ENCODE data around the gene MEF2D. TPM values are rescaled to one million over a fixed set of nuclear protein-coding genes. Genes with fewer than 3 reads are reported as not detected.

Gene MEF2D
- total RNA-seq, 1 donor from 2014 or later: 10.6 TPM

GRCh38 chr1:156489935-156490293, 10.7 kb downstream of the MEF2D start:
- DNase-seq (ENCODE audit: low read depth): no peak
- TF ChIP-seq, protein P1, sequence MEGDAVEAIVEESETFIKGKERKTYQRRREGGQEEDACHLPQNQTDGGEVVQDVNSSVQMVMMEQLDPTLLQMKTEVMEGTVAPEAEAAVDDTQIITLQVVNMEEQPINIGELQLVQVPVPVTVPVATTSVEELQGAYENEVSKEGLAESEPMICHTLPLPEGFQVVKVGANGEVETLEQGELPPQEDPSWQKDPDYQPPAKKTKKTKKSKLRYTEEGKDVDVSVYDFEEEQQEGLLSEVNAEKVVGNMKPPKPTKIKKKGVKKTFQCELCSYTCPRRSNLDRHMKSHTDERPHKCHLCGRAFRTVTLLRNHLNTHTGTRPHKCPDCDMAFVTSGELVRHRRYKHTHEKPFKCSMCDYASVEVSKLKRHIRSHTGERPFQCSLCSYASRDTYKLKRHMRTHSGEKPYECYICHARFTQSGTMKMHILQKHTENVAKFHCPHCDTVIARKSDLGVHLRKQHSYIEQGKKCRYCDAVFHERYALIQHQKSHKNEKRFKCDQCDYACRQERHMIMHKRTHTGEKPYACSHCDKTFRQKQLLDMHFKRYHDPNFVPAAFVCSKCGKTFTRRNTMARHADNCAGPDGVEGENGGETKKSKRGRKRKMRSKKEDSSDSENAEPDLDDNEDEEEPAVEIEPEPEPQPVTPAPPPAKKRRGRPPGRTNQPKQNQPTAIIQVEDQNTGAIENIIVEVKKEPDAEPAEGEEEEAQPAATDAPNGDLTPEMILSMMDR (conservative IDR thresholded peaks at IDR 0.05; ENCODE audit: low read depth, low read length): no peak

GRCh38 chr1:156489166-156489934, 11.2 kb downstream of the MEF2D start:
- TF ChIP-seq, protein P1 (conservative IDR thresholded peaks at IDR 0.05; ENCODE audit: low read depth, low read length): no peak
- DNase-seq (ENCODE audit: low read depth): no peak
- no peak overlapping the region for H3K4me3 ChIP-seq (ENCODE audit: low read depth, low read length)

More at GRCh38 chr1:156489935-156490293, 10.7 kb downstream of the MEF2D start:
- no peak overlapping the region for H3K4me3 ChIP-seq (ENCODE audit: low read depth, low read length)

DNA sequence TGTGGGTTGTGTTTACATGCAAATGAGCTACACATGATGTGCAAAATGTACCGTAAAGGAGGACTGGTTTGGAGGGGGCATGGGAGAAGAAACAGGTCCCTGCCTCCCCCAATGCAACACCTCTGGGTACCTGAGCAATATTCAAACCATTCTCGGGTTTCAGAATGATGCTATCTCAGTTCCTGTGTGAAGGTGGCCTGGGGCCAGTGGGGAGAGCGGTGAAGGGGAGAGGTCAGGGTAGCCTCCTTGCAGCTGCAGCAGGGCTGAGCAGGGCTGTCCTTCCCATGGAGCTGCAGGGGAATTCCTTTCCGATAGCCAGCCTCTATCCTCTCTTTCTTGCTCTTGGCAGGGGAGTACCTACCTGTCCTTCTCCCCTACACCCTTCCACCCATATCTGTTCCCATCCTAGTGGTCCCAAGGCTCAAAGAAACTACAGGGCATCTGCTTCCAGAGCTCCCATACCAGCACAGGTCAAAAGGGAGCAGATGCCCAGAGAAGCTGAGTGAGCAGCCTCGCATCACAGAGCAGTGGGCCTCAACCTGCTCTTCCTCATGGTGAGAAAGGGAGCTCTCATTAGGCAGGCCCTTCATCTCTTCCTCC, 11.9 kb downstream of the MEF2D start:
- H3K4me3 ChIP-seq (ENCODE audit: low read depth, low read length): no peak overlapping the region
- TF ChIP-seq, protein P1 (conservative IDR thresholded peaks at IDR 0.05; ENCODE audit: low read depth, low read length): no peak
- no peak for DNase-seq (ENCODE audit: low read depth)

- no peak overlapping the region for H3K4me3 ChIP-seq (ENCODE audit: low read depth, low read length)
- TF ChIP-seq, protein P1 (conservative IDR thresholded peaks at IDR 0.05; ENCODE audit: low read depth, low read length): no peak
- DNase-seq (ENCODE audit: low read depth): no peak
These were observed 12.7 kb downstream of the MEF2D start for GRCh38 chr1:156487862-156488261.

DNA sequence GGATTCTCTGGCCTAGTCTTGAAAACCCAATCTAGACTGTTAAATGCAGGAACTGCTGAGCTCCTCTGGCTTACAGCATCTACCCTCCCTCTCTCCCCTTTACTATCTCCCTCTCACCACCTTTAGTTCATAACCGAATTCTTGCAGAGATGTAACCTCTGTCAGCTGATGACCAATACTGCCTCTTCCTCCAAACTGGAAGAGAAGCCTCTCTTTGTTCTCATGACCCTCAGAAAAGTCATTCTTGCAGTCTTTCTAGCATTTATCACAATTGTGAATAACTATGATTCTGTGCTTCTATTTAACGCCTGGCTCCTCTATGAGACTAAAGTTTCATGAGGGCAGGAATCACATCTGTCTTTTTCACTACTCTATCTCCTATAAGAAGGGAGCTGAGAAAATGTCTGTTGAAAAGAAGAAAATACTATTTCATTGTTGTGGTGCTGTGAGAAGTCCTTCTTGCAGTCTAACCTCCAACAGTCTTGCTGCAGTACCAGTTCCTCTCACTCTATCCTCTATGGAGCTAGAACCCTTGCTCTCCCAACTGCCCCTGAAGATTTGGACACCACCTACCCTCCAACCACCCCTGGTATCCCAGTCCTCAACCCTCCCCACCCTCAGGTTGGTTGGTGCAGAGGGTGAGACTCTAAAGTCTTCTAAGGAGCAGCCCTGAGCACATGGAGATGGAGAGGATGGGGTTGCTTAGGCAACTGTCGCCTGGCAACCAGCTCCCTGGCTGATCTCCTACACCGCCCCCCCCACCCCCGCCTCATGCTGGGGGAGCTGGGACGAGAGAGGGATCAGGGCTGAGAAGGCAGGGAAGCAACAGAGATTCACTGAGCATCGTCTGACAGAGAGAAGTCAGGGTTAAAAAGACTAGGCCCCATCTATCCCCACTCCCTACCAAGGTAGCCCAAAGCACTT, 13.9 kb downstream of the MEF2D start:
- H3K4me3 ChIP-seq (ENCODE audit: low read depth, low read length): no peak overlapping the region
- TF ChIP-seq, protein P1 (conservative IDR thresholded peaks at IDR 0.05; ENCODE audit: low read depth, low read length): no peak
- DNase-seq (ENCODE audit: low read depth): no peak

GRCh38 chr1:156485984-156486383, 14.6 kb downstream of the MEF2D start:
- DNase-seq (ENCODE audit: low read depth): no peak
- no peak overlapping the region for H3K4me3 ChIP-seq (ENCODE audit: low read depth, low read length)
- TF ChIP-seq, protein P1 (conservative IDR thresholded peaks at IDR 0.05; ENCODE audit: low read depth, low read length): no peak
